ENCODE results near the gene FHL2.

Gene FHL2

DNA sequence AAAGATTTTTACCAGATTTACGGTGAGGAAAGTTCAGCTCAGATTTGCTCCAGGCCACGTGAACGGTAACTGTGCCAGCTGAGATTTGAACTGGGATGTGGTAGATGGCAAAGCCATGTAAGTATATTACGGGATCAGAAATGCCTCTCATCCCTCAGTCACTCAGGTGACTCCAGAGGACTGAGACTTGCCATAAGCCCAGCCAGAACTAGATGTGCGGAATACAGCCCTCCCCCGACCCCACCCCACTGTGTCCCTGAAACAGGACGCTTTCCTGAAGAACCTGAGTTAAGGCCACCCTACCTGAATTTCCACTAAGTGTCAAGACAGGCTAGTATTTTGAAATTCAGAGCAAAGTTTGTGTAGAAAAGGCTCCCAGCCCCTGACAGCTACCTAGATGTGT is 1.3 kb upstream of the FHL2 start:
- H3K4me3 ChIP-seq (ENCODE audit: control insufficient read depth, low read depth, low read length) = no peak overlapping the region
- DNase-seq (ENCODE audit: low read depth) = no peak
- TF ChIP-seq, protein P1, sequence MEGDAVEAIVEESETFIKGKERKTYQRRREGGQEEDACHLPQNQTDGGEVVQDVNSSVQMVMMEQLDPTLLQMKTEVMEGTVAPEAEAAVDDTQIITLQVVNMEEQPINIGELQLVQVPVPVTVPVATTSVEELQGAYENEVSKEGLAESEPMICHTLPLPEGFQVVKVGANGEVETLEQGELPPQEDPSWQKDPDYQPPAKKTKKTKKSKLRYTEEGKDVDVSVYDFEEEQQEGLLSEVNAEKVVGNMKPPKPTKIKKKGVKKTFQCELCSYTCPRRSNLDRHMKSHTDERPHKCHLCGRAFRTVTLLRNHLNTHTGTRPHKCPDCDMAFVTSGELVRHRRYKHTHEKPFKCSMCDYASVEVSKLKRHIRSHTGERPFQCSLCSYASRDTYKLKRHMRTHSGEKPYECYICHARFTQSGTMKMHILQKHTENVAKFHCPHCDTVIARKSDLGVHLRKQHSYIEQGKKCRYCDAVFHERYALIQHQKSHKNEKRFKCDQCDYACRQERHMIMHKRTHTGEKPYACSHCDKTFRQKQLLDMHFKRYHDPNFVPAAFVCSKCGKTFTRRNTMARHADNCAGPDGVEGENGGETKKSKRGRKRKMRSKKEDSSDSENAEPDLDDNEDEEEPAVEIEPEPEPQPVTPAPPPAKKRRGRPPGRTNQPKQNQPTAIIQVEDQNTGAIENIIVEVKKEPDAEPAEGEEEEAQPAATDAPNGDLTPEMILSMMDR (conservative IDR thresholded peaks at IDR 0.05; ENCODE audit: control insufficient read depth, insufficient read depth, low read depth, low read length) = no peak

DNA sequence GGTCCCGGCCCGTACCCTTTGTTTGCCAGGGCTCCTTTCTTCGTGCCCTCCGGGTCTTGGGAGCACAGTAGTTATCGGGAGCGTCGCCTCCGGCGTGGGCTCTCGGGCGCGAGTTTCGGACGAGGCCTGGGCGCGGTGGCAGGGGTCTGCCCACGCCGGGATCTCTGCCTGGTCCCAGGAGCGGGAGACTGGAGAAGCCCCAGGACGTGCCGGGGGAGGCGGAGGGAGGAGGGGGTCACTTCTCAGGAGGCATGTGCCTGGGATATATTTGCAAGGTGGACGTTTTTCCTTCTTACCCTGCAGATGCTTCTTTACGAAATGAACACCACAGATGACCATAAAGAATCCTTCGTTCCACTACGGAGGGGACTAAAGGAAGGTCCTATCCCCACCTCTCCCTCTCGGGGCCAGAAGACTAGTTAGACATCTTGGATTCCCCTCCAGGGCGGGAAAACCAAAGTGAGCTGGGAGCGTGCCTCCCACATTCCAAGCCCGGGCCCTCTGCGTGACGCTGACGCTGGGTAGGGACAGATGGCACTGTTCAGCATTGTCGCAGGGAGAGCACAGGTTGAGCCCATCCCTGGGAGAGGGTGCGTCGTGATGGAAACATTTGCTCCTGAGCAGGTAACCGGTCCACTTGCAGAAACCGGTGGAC is 483 bp upstream of the FHL2 start:
- peak overlapping the region; percentile 1 for H3K4me3 ChIP-seq (ENCODE audit: control insufficient read depth, low read depth, low read length)
- TF ChIP-seq, protein P1 (conservative IDR thresholded peaks at IDR 0.05; ENCODE audit: control insufficient read depth, insufficient read depth, low read depth, low read length) = no peak
- no peak for DNase-seq (ENCODE audit: low read depth)

DNA sequence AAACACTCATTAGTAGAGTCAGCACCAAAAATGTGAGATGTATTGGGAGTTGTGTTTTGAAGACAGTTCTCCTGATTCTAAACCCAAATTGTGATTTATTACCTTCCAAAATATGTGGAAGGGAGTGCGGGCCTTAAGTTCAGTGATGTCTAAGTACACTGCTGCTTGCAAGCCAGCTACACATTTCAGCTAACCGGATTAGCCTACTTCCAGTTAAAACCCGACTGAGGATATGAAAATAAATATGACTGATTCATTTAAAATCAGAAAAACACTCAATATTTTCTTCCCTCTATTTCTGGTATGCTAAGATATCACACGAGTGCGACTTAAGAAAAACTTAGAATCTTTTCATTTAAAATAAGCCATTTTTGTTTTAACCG is 907 bp downstream of the FHL2 start:
- DNase-seq (ENCODE audit: low read depth) = no peak
- H3K4me3 ChIP-seq (ENCODE audit: control insufficient read depth, low read depth, low read length) = peak overlapping the region; percentile 100
- TF ChIP-seq, protein P1 (conservative IDR thresholded peaks at IDR 0.05; ENCODE audit: control insufficient read depth, insufficient read depth, low read depth, low read length) = no peak

DNA sequence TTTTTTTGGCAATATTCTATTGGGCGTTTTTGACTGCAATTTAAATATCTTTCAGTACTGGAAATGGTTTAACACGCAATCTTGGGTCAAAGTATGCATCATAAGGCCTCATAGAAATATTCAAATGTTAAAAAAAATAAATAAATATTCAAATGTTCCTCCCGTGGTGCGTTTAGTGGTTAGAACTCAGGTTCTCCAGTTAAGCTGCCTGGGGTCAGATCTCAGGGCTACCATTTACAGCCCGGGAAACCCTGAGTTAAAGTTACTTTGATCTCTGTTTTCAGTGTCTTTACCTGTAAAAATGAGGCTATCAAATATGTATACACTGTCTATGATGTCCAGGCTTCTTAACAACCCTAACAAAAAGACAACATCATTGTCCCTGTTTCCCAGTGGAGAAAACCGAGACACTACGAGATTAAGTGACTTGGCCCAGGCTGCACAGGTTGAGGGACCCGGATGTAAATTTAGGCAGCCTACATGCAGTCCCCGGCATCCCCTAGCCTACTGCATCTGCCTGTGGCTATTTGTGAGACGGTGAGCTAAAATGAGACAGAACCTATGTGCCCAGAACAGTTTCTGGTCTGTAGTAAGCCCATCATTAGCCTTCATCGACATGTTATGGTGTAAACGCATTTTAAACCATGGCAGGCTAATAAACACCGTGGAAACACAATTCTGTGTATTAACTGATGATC is 1.7 kb downstream of the FHL2 start:
- TF ChIP-seq, protein P1 (conservative IDR thresholded peaks at IDR 0.05; ENCODE audit: control insufficient read depth, insufficient read depth, low read depth, low read length) = no peak
- no peak for DNase-seq (ENCODE audit: low read depth)
- H3K4me3 ChIP-seq (ENCODE audit: control insufficient read depth, low read depth, low read length) = peak overlapping the region; percentile 100

DNA sequence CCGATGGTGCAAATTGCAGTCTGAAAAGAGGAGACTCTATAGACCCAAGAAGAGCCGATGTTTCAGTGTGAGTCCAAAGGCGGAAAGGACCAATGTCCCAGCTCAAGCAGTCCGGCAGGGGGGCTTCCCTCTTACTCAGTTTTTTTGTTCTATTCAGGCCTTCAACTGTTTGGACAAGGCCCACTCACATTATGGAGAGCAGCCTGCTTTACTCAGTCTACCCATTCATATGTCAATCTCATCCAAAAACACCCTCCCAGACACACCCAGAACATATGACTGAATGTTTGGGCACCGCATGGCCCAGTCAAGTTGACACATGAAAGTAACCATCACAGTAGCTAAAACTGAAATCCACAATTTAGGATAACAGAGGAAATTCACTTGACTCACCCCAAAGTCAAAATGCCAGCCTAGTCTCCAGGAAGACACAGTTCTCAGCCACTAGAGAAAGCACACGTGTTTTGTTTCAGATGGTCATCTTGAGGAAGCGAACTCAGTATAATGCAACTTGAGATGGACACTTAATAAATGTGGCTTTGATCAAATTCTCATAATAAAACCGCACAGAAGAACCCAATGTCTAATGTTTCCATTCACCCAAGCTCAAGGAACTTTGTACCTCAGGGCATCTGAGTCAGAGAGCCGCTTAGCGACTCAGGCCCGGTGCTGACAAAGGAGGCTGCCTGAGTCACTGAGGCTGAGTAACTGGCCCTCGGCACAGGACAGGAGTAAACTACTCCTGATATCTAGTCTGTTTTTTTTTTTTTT is 2.4 kb downstream of the FHL2 start:
- peak overlapping the region; percentile 100 for H3K4me3 ChIP-seq (ENCODE audit: control insufficient read depth, low read depth, low read length)
- TF ChIP-seq, protein P1 (conservative IDR thresholded peaks at IDR 0.05; ENCODE audit: control insufficient read depth, insufficient read depth, low read depth, low read length) = no peak
- DNase-seq (ENCODE audit: low read depth) = peak; percentile 100

DNA sequence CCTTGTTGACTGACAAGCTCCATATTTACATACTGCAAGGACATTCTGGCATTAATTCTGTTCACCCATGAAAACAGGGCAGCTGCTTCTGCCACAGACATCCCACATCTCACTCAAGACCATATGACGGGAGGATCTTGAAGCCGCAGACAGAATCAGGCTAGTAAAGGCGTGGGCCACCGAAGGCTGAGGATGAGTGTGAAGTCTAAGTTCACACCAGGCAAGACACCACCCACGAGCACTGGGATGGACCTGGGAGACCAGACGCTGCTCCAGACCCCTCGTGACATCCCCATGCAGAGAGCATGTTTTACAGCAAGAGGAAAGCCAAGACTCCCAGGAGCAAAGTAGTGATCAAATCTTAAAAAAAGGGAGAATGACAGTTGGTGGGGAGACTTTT is 3.2 kb downstream of the FHL2 start:
- peak overlapping the region; percentile 100 for H3K4me3 ChIP-seq (ENCODE audit: control insufficient read depth, low read depth, low read length)
- no peak for DNase-seq (ENCODE audit: low read depth)
- TF ChIP-seq, protein P1 (conservative IDR thresholded peaks at IDR 0.05; ENCODE audit: control insufficient read depth, insufficient read depth, low read depth, low read length) = no peak
